GM18870 (cell line): ENCODE data around the gene IKZF1.
A peak's percentile ranks its signal among the peaks of the same experiment; 100 is the strongest.

Experiments used
- ATAC-seq: cut with Tn5 transposase; IDR thresholded peaks from one replicate; pipeline ENCODE4 v1.9.1; 2021; ENCODE audit warnings: moderate library complexity; ENCODE audit not compliant: unreplicated experiment

Gene IKZF1

DNA sequence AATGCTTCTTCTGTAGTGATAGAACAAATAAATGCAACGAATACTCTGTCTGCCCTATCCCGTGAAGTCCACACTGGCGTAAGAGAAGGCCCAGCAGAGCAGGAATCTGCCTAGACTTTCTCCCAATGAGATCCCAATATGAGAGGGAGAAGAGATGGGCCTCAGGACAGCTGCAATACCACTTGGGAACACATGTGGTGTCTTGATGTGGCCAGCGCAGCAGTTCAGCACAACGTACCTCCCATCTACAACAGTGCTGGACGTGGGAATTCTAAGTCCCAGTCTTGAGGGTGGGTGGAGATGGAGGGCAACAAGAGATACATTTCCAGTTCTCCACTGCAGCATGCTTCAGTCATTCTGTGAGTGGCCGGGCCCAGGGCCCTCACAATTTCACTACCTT lies 99.9 kb downstream of the IKZF1 start:
- ATAC-seq, result no peak

DNA sequence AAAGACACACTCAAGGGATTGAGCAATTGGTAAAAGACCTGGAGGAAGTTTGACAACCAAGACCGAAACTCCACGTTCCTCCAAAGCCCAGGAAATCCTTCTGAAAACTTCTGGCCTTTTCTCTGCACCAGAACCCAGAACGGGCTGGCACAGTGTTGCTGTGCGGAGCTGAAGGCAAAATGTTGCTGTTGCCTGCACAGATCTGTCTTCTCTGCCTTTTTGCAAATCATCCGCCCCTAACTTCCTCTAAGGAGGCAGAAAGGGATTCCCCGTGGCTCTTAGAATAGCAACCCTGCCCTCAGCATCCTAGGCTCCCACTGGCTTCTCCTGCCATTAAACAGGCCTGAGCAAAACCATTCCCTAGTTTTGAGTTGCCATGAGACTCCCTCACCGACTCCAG lies 100.7 kb downstream of the IKZF1 start:
- ATAC-seq, result no peak

GRCh38 chr7:50406935-50407334 lies 102.4 kb downstream of the IKZF1 start:
- no peak for ATAC-seq

DNA sequence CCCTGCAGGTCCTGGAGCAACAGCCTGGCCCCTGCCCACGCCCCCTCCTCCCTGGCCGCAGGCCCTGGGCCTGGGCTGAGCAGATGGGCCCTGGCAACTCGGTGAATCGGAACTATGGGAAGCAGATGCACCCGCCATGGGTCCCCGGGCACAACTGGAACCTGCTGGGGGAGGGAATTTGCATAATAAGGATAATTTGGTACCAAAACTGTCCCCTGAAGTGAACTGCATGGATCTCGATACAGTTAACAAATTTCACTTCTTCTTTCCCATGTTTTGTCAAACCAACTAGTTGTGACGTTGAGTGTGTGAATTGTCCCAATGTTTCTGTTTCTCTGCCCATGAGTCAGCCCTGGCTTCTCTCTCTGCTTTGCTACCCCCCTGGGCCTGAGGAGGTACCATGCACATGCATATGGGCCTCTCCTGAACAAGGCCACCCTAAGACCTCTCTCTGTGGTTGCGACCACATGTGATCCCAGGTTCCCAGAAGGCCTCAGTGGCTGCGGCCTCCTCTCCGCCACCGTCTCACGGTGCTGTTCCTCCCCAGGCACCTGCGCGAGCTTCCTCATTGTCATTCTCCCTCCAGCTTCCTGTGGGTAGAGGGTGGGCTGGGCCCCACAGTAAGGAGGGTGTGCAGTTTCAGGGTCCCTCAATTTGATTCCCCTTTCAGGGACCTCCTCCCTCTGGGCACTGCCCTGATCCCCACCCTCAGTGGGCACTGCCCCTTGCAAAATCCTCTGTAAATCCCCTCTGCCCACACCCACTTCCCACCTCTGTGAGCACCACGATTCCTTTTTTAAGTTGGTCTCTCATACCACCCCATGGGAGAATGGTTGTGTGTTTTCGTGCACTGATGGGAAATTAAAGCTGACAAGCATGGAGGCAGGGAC lies 105.6 kb downstream of the IKZF1 start:
- ATAC-seq, result peak; percentile 62

DNA sequence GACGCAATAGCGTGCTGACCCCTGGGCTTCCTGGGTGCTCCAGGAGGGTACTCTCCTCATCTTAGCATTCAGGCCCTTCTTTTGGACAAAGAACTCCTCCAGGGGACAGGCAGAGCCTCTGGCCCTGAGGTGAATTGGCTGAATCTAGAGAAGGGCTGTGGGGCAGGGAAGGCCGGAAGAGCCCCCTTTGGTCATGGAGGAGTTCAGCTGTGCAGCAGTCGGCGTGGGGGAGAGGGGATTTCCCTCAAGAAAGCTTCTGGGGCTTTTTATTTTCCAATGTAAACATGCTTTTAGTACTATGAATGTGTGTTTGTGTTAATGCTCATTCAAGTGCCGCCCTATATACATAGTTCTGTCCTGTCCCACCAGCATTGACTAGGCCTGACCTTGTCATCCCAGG lies 106.8 kb downstream of the IKZF1 start:
- ATAC-seq, result no peak

GRCh38 chr7:50412973-50413372 lies 108.5 kb downstream of the IKZF1 start:
- no peak for ATAC-seq

GRCh38 chr7:50413561-50413960 lies 109.0 kb downstream of the IKZF1 start:
- ATAC-seq, result no peak

GRCh38 chr7:50415844-50416364 lies 111.4 kb downstream of the IKZF1 start:
- no peak for ATAC-seq

DNA sequence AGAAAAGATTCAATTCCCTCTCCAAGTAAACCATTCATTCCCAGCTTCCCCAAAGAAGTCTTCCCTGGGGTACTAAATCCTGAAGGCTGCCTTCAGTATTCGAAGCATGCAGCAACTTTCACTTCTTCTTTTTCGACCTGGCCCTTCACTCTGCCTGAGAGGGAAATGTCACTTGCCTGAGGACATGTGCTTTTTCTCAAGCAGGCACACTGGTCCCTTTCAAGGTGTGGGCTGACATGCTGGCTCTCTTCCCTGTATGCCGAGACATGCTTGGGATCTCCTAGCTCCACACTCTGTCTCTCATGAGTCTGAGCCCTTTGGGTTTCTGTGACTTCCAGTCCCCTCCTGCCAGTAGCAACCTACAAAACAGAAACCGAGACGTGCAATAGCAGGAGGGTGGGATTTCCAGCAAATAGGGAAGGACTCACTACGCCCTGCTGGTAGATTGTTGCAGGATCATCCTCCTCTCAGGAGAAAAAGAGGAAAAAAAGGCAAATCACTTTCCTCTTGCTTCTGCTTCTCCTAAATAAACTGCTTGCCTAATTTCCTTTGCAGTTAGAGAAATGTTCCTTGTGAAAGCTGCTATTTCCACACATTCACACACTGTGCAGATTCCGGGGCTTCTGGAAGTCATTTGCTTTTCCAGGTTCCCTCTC lies 112.1 kb downstream of the IKZF1 start:
- peak; percentile 86 for ATAC-seq

DNA sequence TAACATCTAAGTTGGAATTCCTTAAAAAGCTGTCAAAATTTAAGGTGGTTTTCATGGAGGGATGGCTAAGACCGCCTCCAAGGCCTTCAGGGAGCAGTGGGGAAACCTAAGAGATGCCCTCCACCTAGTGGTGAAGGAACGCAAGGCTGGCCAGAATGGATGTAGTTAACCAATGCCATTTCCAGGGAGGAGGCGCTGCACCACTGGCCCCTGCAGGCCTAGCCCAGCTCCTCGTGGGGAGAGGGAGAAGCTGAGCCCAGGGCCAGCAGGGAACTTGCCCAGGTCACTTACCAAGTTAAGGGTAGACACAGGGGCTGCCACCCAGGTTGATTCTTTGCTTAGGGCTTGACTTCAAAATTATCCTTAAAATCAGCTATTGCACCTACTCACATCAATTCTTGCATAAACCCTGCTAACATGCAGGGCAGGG lies 113.6 kb downstream of the IKZF1 start:
- ATAC-seq, result peak; percentile 87

DNA sequence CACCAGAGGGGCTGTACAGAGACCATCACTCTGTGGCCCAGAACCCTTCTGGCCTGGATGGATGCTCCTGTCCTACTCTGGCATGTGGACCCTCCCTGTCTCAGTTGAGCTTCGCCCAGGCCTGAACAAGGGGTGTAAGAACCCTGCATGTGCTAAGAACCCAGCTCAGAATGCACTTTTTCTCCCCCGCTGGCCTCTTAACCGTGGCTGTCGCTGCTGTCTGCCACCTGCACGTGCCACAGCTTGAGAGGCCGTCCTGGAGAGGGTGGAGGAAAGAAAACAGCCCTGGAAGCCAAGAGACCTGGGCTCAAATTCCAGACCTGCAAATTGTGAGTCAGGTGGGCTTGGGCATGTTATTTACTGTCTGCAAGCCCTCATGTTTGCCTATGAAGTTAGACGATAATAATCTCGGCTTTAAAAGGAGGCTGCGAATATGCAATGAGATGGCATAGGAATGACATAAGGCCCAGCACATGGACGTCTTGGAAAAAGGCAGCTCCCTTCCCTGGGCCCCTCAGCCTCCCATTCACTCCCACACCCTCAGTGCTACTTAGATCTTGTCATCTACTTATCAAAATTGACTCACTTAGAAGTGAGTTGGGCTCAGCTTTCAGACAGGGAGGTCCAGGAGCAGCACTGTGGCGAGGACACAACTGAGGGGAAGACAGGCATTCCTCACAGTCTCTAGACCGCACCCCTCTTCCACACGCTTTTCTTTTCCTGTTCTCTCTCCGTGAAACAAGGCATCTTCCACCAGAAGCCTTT lies 114.2 kb downstream of the IKZF1 start:
- no peak for ATAC-seq

DNA sequence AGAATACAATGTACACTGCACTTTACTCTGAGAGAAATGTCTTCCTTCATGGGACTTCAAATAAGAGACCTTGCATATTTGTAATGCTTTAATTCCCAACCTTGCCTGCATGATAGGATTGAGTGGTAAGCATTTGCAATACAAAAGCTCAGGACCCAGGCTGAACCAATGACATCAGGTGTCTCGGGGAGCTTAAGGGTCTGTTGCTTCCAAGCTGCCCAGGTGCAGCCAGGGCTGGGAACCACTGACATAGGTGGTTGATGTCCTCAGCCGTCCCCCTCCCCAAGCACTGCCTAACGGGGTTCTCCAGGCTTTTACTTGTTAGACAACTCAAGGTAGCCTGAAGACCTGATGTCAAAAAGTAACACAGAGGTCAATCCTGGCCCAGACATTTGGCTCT lies 116.5 kb downstream of the IKZF1 start:
- no peak for ATAC-seq

DNA sequence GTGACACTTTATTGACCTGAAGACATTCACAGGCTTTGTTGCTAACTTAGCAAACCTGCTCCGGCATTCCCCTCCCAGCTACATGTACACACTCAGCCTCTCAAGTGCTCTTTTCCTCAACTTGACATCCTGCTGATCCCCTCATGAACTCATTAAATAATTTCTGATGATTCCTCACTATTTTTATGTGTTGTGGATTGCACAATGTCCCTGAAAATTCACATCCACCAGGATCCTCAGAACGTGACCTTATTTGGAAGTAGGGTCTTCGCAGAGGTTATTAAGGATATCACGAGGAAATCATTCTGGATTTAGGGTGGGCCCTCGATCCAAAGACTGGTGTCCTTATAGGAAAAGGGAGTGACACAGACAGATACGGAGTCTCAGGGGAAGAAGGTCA lies 118.3 kb downstream of the IKZF1 start:
- ATAC-seq, result no peak

GRCh38 chr7:50423860-50424259 lies 119.3 kb downstream of the IKZF1 start:
- ATAC-seq, result no peak

DNA sequence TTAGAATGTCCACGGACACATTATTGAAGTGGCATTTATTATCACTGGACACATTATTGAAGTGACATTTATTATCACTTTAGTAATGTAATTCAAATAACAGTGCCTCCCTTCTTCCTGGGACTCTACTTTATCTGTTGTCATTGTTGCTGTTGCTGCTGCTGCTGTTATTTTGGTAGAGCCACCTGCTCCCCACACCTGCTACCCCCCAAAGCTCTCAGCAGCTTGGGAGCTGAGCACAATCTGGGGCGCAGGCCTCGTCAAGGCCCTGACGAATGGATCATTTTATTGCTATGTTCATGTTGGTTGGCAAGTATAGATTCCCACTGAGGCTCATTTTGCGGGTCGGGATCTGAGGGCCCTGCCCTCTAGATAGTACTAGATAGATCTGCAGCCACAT lies 120.8 kb downstream of the IKZF1 start:
- no peak for ATAC-seq

DNA sequence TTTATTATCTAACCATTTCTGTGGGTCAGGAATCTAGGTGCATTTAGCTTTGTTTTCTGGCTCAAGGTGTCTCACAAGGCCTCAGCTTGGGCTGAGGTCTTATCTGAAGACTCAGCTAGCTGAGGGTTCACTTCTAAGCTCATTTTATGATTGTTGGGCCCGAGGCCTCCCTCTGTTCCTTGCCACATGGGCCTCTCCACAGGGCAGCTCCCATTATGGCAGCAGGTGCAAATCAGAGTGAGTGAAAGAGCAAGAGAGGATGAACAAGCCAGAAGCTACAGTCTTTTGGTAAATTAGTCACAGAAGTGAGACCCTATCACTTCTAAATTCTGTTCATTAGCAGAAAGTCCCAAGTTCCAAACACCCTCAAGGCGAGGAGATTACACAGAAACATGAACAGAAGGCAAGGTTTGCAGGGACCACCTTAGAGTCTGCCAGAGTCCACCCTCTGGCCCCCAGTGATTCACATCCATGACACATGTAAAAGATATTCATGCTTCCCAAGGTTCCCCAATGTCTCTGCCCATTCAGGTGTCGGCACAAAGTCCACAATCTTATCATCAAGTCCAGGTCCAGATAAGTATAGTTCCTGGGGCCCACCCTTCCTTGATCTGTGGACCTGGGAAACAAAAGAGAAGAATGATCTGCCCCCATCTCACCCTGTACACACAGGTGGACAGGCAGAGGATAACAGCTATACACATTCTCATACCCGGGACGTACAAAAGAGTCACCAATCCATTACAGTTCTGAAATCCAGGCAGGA lies 121.9 kb downstream of the IKZF1 start:
- no peak for ATAC-seq

GRCh38 chr7:50427518-50427917 lies 123.0 kb downstream of the IKZF1 start:
- no peak for ATAC-seq

DNA sequence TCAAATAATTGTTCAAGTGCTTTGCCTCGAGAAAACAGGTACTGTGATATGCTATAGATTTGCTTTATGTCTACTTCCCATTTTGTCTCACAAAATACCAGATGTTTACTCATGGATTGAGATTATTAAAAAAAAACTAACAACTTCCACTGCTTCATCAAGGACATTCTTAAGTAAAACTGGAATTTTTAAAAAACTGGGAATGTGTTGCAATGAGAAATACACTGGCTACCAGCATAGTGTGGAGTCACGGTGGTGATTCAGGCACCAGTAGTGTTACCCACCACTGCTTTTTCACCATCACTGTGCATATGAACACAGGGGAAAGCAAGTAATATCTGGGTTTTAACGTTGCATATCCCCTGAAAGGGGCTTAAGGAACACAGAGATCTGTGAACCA lies 124.4 kb downstream of the IKZF1 start:
- no peak for ATAC-seq

DNA sequence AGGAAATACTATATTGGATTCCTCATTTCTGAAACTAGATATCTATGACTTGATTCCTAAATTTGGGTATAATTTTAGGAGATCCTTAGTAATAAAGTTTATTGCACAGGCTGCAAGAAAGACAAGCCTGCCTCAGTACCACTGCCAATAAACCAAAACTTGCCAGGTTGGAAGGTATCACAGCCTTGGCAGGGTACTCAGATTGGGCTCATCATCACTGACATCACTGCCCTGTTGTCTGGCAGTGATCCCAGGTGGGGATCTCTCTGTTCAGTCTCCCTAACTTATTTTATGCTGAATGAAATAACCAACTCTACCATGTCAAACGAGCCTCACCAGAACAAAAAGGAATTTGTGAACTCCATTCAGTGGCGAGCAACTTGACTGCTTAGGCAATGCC lies 126.8 kb downstream of the IKZF1 start:
- ATAC-seq, result no peak

DNA sequence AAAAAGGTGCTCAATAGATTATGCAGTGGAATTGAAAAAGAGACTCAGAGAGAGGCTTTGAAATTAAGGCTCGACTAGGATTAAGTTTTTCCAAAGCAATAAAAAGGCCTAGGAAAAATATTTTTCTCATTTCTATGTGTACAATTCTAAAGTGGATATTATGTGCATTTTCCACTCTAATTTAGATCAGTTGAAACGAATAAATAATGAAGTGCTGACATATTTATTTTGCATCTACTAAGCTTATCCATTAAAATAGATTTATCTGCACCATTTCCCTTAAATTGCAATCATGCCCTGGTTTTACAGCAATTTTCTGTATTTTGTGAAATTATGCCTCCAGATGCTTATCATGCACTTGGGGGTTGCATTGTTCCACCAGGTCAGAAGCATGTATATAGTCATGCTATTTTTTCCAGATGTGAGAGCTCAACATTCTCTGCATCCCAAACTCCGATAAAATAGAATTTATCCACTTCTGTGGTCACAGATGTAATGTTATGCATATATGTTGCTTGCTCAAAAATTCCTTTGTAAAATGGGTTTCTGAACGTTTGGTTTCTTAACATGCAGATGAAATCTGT lies 127.3 kb downstream of the IKZF1 start:
- no peak for ATAC-seq
